ENCODE data around the gene SMC3.
A peak's percentile ranks its signal among the peaks of the same experiment; 100 is the strongest.

DNA sequence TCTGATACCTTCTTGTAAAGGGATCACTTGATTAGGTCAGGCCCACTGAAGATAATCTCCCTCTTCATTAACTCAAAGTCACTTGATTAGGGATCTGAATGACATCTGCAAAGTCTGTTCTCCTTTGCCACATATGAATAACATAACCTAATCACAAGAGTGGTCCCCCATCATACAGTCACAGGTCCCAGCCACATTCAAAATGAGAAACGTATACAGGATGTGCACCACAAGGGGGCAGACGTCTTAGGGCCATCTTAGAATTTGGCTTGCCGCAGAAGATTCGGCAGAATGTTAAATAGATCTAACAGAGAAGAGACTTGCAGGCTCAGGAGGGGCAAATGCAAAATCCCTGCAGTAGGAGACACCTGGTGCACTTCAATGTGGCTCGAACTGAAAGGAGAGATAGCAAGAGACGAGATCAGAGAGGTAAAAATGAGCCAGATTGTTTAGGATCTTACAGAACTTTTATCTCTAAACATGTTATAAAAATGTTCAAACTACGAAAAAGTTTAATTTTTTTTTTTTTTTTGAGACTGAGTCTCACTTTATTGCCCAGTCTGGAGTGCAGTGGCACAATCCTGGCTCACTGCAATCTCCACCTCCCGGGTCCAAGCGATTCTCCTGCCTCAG, 10.4 kb upstream of the SMC3 start:
- TF ChIP-seq, protein P1, sequence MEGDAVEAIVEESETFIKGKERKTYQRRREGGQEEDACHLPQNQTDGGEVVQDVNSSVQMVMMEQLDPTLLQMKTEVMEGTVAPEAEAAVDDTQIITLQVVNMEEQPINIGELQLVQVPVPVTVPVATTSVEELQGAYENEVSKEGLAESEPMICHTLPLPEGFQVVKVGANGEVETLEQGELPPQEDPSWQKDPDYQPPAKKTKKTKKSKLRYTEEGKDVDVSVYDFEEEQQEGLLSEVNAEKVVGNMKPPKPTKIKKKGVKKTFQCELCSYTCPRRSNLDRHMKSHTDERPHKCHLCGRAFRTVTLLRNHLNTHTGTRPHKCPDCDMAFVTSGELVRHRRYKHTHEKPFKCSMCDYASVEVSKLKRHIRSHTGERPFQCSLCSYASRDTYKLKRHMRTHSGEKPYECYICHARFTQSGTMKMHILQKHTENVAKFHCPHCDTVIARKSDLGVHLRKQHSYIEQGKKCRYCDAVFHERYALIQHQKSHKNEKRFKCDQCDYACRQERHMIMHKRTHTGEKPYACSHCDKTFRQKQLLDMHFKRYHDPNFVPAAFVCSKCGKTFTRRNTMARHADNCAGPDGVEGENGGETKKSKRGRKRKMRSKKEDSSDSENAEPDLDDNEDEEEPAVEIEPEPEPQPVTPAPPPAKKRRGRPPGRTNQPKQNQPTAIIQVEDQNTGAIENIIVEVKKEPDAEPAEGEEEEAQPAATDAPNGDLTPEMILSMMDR (conservative IDR thresholded peaks at IDR 0.05; ENCODE audit: low read length) = peak; percentile 83
- no peak for TF ChIP-seq EZH2phosphoT487 (IDR thresholded peaks at IDR 0.05; ENCODE audit: borderline replicate concordance, low read depth, low read length)

Measured in OCI-LY7 (cell line).